Measurements from ENCODE around the gene STUM.
"Not testable (repeated sequence)": the region's sequence is repeated elsewhere in the genome, so short reads cannot be mapped to it uniquely, and the experiment has no call there.

The STUM gene

DNA sequence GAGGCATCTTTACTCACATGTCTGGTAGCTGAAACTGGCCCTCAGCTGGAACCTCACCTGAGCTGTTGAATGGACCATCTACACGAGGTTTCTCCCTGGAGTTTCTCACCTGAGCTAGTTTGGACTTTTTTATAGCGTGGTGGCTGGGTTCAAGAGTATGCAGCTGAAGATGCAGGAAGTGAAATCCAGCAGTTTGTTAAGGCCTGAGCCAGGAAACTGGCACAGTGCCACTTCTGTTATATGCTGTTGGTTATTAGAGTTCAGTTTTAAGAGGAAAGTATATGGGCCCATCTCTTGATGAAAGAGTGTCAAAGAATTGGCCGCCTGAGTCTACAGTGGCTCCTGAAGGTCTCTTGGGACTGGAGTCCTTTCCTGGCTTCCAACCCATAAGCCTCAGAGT, 35.6 kb downstream of the STUM start:
- no peak for DNase-seq

- no peak for DNase-seq
Observed at GRCh38 chr1:226586116-226586515, 37.6 kb downstream of the STUM start.

DNA sequence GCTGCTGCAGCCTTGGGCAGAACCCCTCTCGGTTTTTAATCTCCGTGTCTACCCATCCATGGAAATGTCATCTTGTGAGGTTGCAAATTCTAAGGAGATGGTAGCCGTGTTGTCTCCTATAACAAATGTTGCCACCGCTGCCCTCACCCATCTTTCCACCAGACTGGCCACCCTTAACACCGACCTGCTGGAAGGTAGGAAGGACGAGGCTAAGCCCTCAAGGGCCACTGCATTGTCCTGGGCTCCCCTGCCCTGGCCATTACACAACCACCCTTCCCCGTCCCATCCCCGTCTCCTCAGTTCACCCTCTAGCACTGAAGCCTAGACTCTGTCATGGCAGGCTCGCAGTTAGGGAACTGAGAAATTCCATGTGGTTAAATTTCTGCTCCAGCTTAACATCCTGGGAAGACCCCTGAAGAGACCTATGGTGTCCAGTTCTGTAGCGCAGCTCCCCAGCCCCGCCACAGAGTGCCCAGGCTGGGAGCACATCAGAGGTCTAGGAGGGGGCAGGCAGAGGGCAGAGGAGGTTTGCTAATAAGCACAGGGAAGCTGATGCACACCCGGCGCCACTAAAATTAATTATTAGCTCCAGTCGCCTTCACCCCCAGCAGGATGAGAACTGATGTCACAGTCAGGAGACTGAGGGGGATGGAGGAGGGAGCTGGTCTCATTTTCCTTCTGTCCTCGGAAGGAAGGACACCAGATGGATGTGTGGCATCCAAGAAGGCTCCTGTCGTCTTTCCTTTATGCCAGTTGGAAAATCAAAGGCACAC, 38.3 kb downstream of the STUM start:
- no peak for DNase-seq

GRCh38 chr1:226588484-226588883, 39.9 kb downstream of the STUM start:
- no peak for DNase-seq

DNA sequence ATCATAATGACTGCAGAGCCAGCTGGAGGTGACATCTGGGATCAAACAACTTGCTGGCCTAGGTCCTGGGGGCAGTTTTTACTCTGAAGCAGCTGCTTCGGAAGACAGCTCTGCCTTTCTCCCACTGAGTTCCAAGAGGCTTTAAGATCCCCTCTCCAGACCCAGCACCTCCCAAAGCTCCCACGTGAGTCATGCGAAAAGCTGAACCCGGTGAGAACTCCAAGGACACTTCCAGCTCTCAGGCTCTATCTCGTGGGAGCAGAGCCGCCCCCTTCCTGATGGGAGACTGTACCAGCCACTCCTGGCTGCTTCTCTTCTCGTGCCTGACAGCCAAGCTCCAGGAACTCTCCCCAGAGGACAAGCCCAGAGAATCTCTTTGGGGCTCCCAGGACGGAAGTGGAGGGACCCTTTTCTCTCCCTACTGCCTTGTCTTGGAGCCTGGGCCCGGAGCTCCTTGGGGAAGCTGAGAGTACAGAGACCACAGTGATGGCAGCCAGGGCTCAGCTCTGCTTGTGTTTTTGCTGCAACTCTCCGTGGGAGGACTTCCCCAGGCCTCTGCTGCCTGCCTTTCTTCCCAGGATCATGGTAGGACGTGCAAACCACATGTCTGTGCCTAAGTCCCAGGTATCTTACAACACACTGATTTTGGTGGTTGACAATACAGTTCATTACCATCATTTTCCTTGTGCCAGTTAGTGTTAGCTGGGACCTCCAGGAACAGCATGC, 40.6 kb downstream of the STUM start:
- DNase-seq: no peak

DNA sequence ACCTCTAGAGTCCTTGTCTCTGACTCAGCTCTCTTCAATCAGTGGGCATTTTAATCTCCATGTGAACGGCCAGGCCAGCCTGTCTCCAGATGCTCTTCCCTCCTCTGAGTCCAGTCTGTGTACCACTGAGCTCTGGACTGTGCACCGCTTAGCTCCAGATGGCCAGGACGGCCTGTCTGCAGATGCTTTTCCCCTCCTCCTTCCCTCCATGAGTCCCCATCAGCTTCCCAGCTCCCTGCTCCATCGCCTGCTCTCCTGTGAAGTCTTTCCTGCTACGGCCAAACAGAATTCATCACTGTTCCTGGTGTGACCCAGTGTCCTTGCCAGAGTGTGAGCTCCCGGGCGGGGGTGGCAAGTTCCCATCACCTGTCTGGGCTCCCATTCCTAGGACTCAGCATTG, 42.0 kb downstream of the STUM start:
- DNase-seq: no peak

GRCh38 chr1:226593541-226593940, 45.0 kb downstream of the STUM start:
- no peak for DNase-seq

DNA sequence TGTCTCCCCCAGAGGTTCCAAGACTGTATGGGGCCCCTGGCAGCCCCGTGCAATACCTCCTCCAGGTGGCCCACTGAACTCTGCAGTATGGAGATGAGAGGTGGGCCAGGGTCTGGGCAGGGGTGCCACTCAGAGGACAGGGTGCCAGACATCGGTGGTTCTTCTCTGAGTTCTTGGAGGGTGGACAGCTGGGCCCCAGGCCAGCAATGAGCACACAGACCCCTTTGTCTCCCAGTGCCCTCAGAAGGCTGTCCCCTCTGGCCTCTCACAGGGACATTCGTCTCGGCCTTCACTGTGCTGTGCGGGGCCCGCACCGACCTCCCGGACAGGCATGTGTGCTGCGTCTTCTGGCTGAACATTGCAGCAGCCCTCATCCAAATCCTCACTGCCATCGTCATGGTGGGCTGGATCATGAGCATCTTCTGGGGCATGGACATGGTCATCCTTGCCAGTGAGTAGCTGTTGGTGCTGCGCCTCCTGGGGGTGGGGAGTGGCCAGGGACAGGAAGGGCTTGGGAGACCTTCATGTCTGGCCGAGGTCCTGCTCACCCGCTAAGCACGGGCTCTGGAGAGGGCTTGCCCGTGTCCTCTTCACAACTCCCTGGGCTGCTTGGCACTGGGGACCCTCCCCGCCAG, 48.1 kb downstream of the STUM start:
- no peak for DNase-seq

DNA sequence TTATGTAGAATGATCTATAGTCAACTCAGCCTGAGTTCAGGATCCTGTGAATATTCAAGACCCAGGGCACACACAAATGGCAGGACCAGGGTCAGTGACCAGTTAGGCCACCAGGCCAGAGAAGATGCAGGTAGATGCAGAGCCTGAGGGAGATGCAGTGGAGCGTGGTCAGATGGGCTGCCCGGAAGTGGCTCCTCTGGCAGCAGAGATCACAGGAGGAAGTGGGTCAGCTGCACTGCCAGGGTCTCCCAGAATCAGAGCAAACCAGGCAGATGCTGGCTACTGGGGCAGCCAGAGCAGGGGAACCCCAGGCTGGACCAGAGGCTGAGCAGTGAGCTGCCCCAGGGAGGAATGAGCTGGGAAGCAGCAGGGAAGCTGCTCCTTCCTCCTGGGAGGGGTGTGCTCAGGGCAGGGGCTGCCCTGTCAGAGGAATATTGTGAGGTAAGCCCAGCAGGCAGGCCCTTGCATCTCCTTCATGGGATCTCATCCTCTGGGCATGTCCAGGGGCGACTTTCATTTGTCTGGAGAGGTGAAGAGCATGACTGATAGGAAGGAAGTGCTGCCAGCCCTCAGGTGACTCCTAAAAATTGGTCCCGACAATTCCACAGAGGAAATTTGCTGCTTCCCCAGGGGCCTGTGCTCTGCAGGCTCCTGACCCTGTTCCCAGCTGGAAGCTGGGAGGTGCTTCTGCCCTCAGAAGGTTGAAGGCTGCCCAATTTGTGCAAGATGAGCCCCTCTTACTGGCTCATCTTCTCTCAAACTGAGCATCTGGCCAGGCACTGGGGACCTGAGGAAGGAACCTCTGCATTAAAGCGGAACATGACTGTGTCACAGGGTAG, 49.3 kb downstream of the STUM start:
- no peak for DNase-seq

DNA sequence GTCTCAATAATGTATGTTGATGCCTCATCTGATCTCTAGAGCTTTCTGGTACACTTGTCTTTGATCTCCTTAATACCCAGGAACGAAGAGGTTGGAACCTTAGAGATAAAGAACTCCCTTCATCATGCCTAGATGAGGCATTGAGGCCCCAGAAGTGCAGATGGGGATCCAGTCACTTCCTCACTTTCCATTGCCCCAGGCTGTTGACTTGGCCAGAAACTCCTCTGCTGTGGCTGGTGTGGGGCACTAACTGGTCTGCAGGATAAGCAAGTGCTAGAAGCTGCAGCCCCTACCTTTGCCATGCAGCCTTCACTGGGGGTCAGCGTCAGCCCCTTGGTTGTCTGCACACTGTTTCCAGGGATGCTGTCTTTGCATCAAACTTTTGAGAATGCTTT, 49.9 kb downstream of the STUM start:
- DNase-seq: no peak

DNA sequence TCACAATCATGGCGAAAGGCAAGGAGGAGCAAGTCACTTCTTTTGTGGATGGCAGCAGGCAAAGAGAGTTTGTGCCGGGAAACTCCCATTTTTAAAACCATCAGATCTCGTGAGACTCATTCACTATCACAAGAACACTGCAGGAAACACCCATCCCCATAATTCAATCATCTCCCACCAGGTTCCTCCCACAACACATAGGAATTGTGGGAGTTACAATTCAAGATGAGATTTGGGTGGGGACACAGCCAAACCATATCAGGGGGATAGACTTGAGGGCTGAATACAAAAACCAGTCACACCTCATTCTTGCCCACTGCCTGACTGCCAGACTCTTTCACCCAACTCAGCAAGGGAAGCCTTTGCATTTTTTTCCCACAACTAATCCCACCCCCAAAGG, 50.4 kb downstream of the STUM start:
- not testable (repeated sequence) for DNase-seq

GRCh38 chr1:226599636-226600238, 51.2 kb downstream of the STUM start:
- no peak for DNase-seq

- DNase-seq: no peak
Observed at GRCh38 chr1:226600254-226600653, 51.7 kb downstream of the STUM start.

GRCh38 chr1:226601456-226601855, 52.9 kb downstream of the STUM start:
- DNase-seq: no peak

DNA sequence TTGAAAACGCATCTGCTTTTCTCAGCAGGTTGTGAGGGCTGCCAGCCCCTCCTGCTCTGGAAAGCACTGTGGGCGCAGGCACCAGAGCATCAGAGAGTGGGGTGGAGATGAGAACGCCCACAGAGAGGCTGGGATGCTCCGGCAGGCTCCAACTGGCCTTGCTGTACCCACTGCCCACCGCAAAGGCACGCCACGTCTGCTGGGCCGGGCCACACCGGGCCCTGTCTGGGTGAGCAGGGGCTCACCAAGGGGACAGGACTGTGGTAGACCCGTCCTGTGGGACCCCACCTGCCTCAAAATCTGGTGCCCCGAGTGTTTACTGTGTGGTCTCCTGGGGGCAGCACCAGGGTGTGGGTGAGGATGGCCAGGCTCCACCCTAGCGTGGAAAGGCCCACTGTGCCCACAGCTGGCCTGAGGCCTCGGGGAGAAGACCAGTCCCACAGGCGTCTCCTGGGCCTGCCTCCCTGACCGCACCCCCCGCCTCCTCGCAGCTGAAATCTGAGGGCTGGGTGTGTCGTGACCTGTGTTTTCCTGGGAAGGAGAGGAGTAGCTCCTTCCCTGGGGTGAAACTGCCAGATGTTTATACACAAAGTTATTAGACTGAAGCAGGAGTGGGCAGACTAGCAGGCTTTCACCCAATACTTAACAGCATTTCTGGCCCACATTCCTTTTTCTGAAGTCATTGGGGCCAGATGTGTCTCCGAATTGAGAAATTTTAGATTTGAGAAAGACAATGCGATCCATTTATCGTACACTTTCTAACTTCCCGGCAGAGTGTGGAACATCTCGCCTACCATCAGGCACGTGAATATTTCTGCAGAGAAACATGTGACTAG, 53.8 kb downstream of the STUM start:
- DNase-seq: no peak

- peak; percentile 37 for DNase-seq
Observed at GRCh38 chr1:226603022-226603857, 54.7 kb downstream of the STUM start.

DNA sequence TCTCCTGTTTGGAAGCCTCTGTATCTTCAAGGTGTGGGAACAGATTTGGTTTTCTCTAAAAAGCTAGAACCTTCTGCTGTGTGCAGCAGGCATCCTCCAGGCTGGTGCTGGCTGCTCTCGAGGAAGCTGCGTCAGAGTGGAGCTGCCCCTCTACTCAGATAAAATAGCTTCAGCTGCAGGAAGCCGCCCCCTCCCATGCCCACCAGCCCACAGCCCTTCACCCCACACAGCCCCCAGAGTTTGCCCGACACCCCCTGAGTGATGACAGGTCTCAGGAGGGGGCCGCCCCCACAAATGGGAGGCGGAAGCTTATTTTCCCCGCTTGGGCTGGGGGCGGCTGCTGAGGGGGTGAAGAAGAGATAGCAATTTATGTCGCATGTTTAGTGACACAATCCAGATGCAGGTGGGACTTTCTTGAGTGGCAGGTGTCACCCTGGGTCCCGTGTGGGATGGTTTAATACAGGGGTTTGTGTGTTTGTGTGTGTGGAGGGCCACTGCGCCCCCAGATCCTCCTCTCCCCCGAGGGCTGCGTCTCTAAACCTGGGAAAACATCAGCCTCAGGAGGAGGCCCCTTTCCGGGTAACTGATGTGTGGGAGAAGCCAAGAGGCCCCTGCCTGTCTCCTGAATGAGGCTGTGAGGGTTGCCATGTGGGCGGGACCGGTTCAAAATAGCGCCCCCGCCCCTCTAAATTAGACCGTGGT, 55.4 kb downstream of the STUM start:
- DNase-seq: no peak

- no peak for DNase-seq
Observed at GRCh38 chr1:226604560-226605317, 56.2 kb downstream of the STUM start.

GRCh38 chr1:226605318-226605950, 56.9 kb downstream of the STUM start:
- DNase-seq: no peak
